ENCODE measurements around the gene RAB13.
A peak's percentile ranks its signal among the peaks of the same experiment; 100 is the strongest.
"Not testable (repeated sequence)": the region's sequence is repeated elsewhere in the genome, so short reads cannot be mapped to it uniquely, and the experiment has no call there.

Gene RAB13

DNA sequence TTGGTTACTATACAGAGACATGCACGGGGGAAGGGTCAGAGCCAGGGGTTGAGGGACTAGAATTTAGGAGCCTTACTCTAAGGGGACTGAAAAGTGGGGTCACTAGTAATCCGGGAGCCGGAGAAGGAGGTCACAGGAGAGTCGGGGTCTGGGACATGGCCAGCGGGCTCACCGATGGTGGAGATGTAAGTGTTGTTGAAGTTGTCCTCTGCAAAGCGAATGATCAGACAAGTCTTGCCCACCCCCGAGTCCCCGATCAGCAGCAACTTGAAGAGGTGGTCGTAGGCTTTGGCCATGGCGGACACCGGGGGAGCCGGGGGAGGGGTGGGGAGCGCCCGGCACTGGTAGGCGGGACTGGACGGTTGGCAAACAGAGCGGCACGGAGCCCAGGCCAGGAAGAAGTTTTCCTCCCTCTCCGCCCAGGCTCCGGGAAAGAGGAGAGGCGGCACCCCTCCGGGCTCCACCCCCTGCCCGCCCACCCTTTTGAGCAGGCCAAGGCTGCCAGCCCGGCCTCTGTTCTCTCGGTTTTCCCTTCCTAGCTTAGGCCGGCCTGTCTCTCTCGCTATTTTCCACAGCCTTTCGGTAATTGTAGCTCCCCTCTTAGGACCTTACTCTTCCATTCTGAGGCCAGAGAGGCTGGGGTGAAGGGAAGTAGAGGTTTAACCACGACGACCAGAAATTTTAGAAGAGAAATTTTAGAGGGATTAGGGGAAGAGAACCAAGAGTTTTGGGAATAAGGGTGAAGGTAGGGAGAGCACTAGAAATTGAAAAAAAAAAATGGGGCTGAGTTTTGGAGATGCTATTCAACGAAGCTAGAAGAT lies at the start of gene RAB13:
Gene RAB13, minus strand, starts transcription at position 399 of the 821 bp plus-strand sequence. Its CDS starts 103 bp downstream, at position 296.
- TF ChIP-seq, protein P1, sequence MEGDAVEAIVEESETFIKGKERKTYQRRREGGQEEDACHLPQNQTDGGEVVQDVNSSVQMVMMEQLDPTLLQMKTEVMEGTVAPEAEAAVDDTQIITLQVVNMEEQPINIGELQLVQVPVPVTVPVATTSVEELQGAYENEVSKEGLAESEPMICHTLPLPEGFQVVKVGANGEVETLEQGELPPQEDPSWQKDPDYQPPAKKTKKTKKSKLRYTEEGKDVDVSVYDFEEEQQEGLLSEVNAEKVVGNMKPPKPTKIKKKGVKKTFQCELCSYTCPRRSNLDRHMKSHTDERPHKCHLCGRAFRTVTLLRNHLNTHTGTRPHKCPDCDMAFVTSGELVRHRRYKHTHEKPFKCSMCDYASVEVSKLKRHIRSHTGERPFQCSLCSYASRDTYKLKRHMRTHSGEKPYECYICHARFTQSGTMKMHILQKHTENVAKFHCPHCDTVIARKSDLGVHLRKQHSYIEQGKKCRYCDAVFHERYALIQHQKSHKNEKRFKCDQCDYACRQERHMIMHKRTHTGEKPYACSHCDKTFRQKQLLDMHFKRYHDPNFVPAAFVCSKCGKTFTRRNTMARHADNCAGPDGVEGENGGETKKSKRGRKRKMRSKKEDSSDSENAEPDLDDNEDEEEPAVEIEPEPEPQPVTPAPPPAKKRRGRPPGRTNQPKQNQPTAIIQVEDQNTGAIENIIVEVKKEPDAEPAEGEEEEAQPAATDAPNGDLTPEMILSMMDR (conservative IDR thresholded peaks at IDR 0.05; ENCODE audit: low read length), result no peak
- DNase-seq (ENCODE audit: low read depth), result peak; percentile 85
- H3K4me3 ChIP-seq (ENCODE audit: low read length), result peak within 1 kb of the TSS; percentile 94

DNA sequence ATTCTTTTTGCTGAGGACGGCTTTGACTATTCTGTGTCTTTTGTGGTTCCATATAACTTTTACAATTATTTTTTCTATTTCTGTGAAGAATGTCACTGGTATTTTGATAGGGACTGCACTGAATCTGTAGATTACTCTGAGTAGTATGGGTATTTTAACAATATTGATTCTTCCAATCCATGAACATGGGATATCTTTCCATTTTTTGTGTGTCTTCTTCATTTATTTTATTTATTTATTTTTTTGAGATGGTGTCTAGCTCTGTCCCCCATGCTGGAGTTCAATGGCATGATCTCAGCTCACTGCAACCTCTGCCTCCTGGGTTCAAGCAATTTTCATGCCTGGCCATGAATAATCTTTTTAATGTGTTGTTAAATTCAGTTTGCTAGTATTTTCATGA lies 47.6 kb upstream of the RAB13 start:
- DNase-seq (ENCODE audit: low read depth); H3K4me3 ChIP-seq (ENCODE audit: low read length): not testable (repeated sequence)

DNA sequence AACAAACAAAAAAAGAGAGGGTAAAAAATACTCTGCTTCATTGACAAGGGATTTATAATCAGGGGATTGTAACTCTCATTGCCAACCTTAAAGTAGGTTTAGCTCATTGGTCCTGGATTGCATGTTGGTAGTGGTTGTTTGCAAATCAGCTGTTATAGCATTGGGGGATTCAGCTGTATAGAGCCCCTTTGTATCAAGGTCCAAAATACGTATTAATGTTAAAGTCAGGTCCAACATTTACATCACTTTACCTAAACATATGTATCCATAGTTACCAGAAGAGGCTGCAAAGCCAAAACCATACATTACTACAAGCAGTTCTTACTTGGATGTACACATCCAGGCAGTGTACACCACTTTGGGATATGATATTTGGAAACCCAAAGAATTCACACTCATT lies 33.8 kb upstream of the RAB13 start:
- no peak for DNase-seq (ENCODE audit: low read depth)
- no peak overlapping the region for H3K4me3 ChIP-seq (ENCODE audit: low read length)

DNA sequence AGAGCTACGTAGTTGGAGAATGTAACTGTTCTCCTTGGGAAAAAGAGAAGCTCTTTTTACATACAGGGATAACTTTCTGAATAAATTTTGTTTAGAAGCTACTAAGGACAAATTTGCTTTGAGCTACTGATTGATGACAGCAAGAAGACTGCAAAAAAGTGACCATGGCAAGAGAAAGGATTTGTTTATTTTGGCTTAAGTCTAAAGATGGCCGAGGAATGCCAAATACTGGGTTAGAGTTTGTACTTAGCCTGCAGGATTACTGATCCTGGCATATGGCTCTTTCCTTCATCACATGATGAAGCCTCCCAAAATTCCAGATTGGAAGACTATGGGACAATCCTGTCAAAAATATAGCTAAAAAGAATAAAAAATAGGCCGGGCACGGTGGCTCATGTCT lies 33.1 kb upstream of the RAB13 start:
- H3K4me3 ChIP-seq (ENCODE audit: low read length), result no peak overlapping the region
- no peak for DNase-seq (ENCODE audit: low read depth)
- TF ChIP-seq, protein P1 (conservative IDR thresholded peaks at IDR 0.05; ENCODE audit: low read length), result no peak

More for the DNA sequence above, 33.8 kb upstream of the RAB13 start:
- TF ChIP-seq, protein P1 (conservative IDR thresholded peaks at IDR 0.05; ENCODE audit: low read length), result no peak

DNA sequence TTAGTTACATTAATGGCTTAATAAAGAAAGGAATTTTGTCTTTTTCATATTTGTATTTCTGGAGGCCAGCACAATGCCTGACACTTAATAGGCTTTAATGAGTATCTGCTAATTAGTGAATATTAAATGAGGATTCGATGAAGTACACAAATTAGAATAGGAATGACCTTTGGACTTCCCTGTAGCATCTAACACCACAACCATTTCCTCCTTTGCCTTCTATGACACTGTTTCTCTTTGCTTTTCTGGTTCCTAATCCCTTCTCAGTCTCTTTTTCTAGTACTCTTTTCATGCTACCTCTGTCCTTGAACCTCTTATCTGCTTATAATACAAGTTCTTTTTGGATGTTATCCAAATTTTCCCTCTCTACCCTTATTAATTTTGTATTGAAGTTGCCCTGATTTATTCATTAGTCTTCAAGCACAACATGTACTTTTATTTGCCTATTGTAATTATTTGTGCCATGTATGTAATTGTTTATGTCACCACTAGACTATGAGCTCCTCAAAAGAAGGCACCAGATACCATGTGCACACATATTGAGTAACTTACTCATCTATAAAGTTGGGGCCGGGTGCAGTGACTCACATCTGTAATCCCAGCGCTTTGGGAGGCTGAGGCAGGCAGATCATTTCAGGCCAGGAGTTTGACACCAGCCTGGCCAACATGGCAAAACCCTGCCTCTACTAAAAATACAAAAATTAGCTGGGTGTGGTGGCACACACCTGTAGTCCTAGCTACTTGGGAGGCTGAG lies 28.2 kb upstream of the RAB13 start:
- TF ChIP-seq, protein P1 (conservative IDR thresholded peaks at IDR 0.05; ENCODE audit: low read length), result no peak
- DNase-seq (ENCODE audit: low read depth), result peak; percentile 48
- H3K4me3 ChIP-seq (ENCODE audit: low read length), result no peak overlapping the region

DNA sequence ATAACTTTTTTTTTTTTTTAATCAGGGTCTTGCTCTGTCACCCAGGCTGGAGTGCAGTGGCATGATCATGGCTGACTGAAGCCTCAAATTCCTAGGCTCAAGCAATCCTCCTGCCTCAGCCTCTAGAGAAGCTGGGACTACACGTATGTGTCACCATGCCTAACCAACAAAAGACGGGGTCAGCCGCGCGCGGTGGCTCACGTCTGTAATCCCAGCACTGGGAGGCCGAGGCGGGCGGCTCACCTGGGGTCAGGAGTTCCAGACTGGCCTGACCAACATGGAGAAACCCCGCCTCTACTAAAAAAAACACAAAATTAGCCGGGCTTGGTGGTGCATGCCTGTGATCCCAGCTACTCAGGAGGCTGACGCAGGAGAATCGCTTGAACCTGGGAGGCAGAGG lies 26.4 kb upstream of the RAB13 start:
- not testable (repeated sequence) for H3K4me3 ChIP-seq (ENCODE audit: low read length); DNase-seq (ENCODE audit: low read depth)

DNA sequence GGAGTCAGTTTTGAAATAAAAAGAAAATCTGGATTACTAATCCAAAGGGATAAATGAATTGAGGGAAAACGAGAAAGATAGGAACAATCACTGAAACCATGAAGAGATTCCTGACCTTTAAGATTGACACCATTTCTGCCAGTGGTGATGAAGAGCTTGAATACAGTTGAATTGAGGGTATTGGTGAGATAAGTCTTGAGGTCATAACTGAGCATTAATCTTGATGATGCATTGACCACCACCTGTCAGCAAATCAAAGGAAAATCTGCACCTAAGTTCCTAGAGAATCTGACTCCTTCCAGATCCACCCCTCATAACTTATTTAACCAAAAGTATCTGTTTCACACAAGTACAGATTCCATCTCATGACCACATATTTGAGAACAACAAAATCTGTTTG lies 26.0 kb upstream of the RAB13 start:
- H3K4me3 ChIP-seq (ENCODE audit: low read length), result no peak overlapping the region
- DNase-seq (ENCODE audit: low read depth), result no peak

More for the DNA sequence above, 26.0 kb upstream of the RAB13 start:
- TF ChIP-seq, protein P1 (conservative IDR thresholded peaks at IDR 0.05; ENCODE audit: low read length), result no peak

All from AG10803 (cell line).